ENCODE measurements around the gene NRXN2.

Gene NRXN2

DNA sequence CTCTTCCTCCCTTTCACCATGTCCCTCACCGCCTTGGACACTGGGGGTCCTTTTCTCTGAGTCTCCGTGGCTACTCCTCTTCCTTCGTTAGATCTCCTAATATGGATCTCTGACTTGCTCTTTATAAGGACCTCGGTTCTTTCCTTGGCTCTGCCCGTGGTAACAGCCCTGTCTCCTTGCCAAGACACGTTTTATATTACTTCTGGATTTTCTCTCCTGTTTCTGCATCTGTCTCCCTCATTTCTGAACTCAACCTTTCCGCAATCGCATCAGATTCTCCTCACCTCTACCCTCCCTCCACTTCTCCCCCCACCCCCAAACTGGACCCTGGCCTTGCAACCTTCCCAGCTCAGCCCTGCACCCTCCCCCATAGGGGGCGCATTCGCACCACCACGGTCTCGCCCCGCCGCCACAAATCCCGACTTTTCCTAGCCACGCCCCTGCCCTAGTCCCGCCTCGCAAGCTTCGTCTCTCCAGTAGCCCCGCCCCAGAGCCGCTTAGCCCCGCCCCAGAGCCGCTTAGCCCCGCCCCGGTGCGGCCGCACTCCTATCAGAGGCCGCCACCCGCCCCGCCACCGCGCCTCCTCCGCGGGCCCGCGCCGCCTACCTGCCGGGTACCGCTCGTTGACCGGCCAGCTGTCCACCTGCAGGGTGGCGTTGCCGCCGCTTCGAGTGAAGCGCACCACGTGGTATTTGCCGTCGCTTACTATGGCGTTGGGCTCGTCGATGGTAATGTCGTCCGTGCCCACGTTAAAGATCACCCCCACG, 93.0 kb downstream of the NRXN2 start:
- peak; percentile 87 for DNase-seq (ENCODE audit: low read depth, low spot score)

DNA sequence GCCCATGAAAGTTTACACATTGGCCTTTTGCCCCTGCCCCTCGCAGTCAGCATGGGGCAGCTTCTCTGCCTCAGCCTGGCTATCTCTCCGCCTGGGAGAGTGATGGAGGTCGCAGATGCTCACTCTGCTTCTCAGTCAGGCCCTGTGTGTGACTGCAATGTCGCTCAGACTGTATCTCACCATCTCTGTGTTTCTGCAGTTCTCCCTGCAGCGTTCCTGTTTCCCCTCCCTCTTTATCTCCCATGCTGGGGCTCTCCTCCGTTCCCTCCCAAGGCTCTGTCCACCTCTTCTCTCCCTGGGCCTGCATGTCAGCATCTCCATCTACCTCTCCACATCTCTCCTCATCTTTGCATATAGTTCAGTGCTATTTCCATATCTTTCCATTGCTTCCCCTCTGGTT, 93.9 kb downstream of the NRXN2 start:
- no peak for DNase-seq (ENCODE audit: low read depth, low spot score)

- DNase-seq (ENCODE audit: low read depth, low spot score): no peak
Observed at GRCh38 chr11:64628596-64628995, 94.4 kb downstream of the NRXN2 start.

DNA sequence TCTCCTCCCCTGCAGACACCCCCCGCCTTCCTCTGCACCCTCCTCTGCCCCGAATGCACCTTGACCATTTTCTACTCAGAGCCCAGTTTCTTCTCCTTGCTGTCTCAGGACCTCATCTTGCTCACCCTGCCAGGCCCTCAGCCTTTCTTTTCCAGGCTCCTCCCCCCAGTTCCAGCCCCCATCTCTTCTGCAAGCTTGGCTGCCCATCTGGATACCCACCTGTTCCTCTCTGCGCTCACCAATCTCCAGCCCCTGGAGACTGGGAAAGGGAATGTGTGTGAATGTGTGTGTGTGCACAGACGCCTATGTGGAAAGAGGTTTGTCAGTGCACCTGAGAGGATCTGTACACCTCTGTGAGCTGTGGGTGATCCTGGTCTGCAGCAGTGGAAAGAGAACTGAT, 95.6 kb downstream of the NRXN2 start:
- DNase-seq (ENCODE audit: low read depth, low spot score): no peak

- DNase-seq (ENCODE audit: low read depth, low spot score): no peak
Observed at GRCh38 chr11:64626637-64627036, 96.4 kb downstream of the NRXN2 start.

DNA sequence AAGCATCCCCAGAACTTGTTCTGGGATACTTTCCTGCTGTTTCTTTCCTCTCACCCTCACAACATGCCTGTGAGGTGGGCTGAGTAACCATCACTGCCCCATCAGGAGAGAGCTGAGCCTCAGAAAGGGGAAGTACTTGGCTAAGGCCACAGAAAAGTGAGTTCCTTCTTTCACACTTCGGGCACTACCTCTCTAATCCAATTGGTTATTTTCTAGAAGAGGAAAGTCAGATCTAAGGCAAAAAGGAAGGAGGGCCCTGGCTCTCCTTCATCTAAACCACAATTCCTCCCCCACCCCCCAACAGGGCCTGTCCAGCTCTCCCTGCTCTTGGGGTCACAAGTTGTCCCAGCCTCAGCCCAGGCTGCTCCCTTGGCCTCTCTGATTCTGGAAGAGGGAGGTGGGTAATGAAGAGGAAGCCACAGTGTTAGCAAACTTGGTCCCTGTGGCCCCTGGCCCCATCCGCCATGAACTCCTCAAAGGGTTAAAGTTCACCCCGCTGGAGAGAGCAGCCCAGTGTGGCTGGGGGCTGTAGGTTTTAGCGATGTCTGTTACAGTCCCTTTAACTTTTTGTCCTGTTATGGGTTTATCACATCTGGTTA, 98.0 kb downstream of the NRXN2 start:
- DNase-seq (ENCODE audit: low read depth, low spot score): no peak

DNA sequence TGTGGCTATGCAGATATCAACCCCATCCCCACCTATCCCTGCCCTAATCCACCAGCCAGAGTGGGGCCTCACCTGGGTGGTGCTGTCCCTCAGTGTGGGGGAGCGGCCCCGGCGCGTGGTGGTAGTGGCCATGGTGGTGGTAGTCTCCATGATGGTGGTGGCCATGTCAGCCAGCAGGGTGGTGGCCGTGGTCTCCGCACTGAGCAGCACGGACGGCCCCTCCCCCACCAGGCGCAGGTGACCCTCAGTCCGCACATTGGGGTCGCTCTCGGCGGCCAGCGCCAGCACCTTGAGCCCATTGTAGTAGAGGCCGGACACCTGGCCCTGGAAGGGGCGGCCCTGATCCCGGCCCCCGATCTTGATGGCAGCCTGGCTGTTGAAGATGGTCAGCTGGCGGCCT, 100.3 kb downstream of the NRXN2 start:
- DNase-seq (ENCODE audit: low read depth, low spot score): no peak

DNA sequence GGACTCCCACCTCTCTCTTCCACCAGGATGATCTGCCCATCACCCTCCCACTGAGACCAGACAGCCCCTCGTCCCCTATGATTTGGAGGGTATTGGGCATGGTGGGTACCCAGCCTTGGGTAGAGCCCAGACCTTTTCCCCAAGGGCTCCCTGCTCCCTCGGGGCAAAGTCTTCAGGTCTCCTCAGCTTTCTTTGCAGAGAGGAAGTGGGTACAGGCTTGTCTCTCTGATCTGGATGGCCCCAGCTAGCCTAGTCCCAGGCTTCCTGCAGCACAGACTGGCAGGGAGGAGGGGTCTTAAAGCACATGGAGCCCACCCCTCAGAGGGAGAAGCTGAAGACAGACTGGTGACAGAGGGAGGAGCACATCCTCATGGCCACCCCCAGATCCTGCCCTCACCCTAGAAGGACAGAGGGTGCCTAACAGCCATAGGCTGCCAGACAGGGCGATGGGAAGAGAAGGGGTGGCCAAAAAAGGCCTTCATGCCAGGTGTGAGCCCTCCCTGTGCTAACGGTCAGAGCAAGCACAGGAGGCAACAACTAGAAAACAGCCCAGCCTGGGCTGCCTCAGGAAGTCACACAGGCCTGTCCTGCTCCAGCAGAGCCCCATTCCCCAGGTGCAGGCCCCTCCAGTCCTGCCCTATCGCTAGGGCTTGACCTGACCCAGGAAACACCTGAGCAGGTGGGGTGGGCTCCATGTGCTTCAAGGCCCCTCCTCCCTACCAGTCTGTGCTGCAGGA, 101.5 kb downstream of the NRXN2 start:
- no peak for DNase-seq (ENCODE audit: low read depth, low spot score)

DNA sequence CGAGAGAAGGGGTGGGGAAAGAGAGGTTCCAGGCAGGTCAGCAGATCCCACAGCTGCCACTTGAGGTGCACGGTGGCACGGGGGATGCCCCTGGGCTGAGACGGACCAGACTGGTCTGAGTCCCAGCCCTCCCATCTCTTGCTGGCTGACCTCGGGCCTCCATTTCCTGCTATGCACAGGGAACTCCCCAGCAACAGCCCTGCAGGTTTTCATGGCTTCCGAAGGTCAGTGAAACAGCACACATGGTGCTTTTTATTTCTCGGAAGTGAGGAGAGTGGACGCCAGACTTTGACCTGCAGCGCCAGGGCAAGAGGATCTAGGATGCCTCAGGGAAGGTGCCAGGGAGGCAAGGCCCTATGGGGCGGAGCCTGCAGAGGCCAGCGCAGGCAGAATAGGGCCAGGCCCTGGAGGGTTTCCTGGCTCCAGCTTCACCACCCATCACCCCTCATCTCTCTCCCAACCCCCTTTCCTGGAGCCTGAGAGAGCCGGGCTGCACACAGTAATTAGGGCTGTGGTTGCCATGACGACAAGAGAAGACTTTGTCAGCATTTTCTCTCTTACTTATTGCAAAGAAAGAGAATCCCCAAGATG, 102.5 kb downstream of the NRXN2 start:
- DNase-seq (ENCODE audit: low read depth, low spot score): peak; percentile 14

DNA sequence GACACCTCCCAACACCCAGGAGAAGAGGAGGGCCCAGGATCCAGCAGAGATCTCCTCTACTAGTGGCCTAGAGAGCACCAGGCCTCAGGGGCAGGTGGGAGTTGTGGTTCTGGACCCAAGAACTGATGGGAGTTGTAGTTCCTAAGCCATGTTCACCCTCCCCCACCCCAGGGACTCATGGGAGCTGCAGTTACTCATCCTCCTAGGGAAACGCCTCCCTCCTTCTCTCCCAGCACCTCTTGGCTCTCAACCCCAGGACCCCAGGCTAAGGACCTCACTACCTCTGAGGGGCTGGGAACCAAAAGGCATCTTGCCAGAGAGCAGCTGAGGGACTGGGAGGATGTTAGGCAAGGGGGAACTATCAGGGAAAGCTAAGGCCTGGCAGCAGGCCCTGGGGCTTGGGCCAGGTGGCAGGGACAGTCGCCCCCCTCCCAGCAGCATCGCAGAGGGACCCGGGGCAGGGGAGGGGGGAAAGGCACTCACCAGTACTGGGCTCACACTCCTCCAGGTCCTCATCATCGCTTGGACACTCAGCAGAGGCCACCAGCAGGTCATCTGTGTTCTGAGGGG, 103.1 kb downstream of the NRXN2 start:
- peak; percentile 52 for DNase-seq (ENCODE audit: low read depth, low spot score)

- DNase-seq (ENCODE audit: low read depth, low spot score): no peak
Observed at GRCh38 chr11:64619196-64619595, 103.8 kb downstream of the NRXN2 start.

GRCh38 chr11:64616817-64617216, 106.2 kb downstream of the NRXN2 start:
- no peak for DNase-seq (ENCODE audit: low read depth, low spot score)

- DNase-seq (ENCODE audit: low read depth, low spot score): no peak
Observed at GRCh38 chr11:64614917-64615316, 108.1 kb downstream of the NRXN2 start.

GRCh38 chr11:64613648-64614047, 109.3 kb downstream of the NRXN2 start:
- no peak for DNase-seq (ENCODE audit: low read depth, low spot score)

- no peak for DNase-seq (ENCODE audit: low read depth, low spot score)
Observed at GRCh38 chr11:64611869-64612646, 110.9 kb downstream of the NRXN2 start.

GRCh38 chr11:64611176-64611575, 111.8 kb downstream of the NRXN2 start:
- DNase-seq (ENCODE audit: low read depth, low spot score): no peak

DNA sequence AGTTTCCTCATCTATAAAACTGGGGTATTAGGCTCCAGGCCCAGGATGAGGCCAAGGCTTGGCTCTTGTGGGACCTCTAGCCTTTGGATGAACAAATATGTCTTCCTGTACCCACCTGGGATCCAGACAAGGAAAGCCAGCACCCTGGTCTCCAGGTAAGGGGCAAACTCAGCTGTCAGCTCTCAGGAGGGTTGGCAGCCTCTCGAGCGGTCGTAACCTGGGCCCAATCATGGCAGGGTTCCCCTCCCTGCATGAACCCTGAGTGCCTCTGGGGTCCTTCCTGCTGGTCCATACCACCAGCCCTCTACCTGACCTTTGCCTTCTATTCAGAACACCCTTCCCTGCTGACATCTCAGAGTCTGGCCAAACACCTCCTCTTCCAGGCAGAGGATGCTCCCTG, 112.4 kb downstream of the NRXN2 start:
- no peak for DNase-seq (ENCODE audit: low read depth, low spot score)

DNA sequence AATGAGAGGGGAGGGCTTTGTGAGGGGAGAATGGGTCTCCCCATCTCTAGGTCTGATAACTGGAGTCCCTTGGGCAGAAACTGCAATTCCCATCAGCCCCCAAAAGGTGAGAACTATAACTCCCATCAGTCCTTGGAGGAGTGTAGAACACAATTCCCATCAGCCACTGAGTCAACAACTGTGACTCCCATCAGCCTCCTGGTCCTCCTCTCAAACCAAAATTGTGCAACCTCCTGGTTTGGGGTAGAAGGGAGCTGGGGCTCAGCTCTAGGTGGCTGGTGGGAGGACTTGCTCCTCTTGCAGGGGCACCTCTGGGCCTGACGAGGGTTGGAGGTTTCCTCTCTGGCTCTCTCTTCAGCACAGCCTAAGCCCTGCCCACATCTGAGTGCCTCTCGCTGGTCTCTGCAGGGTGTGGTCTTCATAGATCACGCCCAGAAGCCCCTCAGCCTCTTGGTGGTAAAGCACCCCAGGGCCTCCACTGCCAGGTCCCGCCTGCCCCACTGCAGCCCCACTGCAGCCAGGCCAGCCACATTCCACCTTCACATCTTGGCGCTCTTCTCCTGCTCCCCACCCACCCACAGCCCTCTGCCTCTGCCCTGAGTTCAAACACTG, 113.5 kb downstream of the NRXN2 start:
- no peak for DNase-seq (ENCODE audit: low read depth, low spot score)

DNA sequence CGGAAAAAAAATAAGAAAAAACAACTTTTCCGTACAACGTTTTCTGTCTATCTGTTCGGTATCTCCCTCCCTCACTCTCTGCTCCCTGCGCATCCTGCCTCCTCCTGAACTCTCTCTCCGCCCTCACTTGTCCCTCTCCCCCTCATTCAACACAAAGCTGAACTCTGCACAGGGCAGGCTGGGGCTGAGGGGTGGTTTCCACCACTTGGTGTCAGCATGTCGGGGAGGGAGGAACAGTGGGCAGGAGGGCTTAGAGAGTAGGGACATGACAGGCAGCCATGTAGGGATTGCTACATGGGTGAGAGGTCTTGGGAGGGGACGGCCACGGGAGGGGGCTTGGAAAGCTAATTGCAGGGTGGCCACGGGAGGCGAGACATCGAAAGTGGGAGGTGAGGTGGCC, 114.4 kb downstream of the NRXN2 start:
- DNase-seq (ENCODE audit: low read depth, low spot score): no peak

- DNase-seq (ENCODE audit: low read depth, low spot score): no peak
Observed at GRCh38 chr11:64608046-64608445, 115.0 kb downstream of the NRXN2 start.
